GM18517 (cell line): ENCODE measurements around the gene GLDC.
"Not testable (repeated sequence)": the region's sequence is repeated elsewhere in the genome, so short reads cannot be mapped to it uniquely, and the experiment has no call there.

Experiments
- ATAC-seq: cut with Tn5 transposase; IDR thresholded peaks from one replicate; pipeline ENCODE4 v1.9.1; 2021; ENCODE audit warnings: mild to moderate bottlenecking, moderate library complexity; ENCODE audit not compliant: unreplicated experiment

The GLDC gene

GRCh38 chr9:6645355-6646292 lies at the start of gene GLDC:
GLDC (minus strand) TSS chr9:6645729; CDS start chr9:6645499, 230 bp downstream.
- peak; percentile 83 for ATAC-seq

GRCh38 chr9:6692881-6693361 lies 47.4 kb upstream of the GLDC start:
- no peak for ATAC-seq

GRCh38 chr9:6692433-6692832 lies 46.9 kb upstream of the GLDC start:
- no peak for ATAC-seq

GRCh38 chr9:6690675-6691070 lies 45.1 kb upstream of the GLDC start:
- not testable (repeated sequence) for ATAC-seq

GRCh38 chr9:6689893-6690674 lies 44.6 kb upstream of the GLDC start:
- ATAC-seq: no peak

GRCh38 chr9:6687180-6687579 lies 41.7 kb upstream of the GLDC start:
- ATAC-seq: no peak

GRCh38 chr9:6686396-6686795 lies 40.9 kb upstream of the GLDC start:
- no peak for ATAC-seq

- no peak for ATAC-seq
These were observed 36.5 kb upstream of the GLDC start for GRCh38 chr9:6681957-6682501.

GRCh38 chr9:6681147-6681956 lies 35.8 kb upstream of the GLDC start:
- peak; percentile 61 for ATAC-seq

- peak; percentile 23 for ATAC-seq
These were observed 35.2 kb upstream of the GLDC start for GRCh38 chr9:6680797-6681146.

- ATAC-seq: no peak
These were observed 32.3 kb upstream of the GLDC start for GRCh38 chr9:6677803-6678202.

- no peak for ATAC-seq
These were observed 30.9 kb upstream of the GLDC start for GRCh38 chr9:6676254-6676921.

GRCh38 chr9:6675268-6675667 lies 29.7 kb upstream of the GLDC start:
- no peak for ATAC-seq

GRCh38 chr9:6673326-6674025 lies 27.9 kb upstream of the GLDC start:
- no peak for ATAC-seq

- ATAC-seq: no peak
These were observed 26.6 kb upstream of the GLDC start for GRCh38 chr9:6672118-6672517.

- ATAC-seq: no peak
These were observed 25.9 kb upstream of the GLDC start for GRCh38 chr9:6671416-6671815.

- no peak for ATAC-seq
These were observed 24.4 kb upstream of the GLDC start for GRCh38 chr9:6669881-6670280.

- no peak for ATAC-seq
These were observed 22.2 kb upstream of the GLDC start for GRCh38 chr9:6667633-6668280.

- no peak for ATAC-seq
These were observed 21.6 kb upstream of the GLDC start for GRCh38 chr9:6667080-6667479.
